ENCODE data around the gene PFKFB1.
"Not testable (repeated sequence)": the region's sequence is repeated elsewhere in the genome, so short reads cannot be mapped to it uniquely, and the experiment has no call there.

GRCh38 chrX:54983306-54983705, 10.7 kb downstream of the PFKFB1 start:
- not testable (repeated sequence) for TF ChIP-seq POLR2AphosphoS5, CTCF (IDR thresholded peaks at IDR 0.05)

Data from gastroesophageal sphincter (tissue), 3 donors.